ENCODE measurements around the gene CRABP1.

Gene CRABP1

DNA sequence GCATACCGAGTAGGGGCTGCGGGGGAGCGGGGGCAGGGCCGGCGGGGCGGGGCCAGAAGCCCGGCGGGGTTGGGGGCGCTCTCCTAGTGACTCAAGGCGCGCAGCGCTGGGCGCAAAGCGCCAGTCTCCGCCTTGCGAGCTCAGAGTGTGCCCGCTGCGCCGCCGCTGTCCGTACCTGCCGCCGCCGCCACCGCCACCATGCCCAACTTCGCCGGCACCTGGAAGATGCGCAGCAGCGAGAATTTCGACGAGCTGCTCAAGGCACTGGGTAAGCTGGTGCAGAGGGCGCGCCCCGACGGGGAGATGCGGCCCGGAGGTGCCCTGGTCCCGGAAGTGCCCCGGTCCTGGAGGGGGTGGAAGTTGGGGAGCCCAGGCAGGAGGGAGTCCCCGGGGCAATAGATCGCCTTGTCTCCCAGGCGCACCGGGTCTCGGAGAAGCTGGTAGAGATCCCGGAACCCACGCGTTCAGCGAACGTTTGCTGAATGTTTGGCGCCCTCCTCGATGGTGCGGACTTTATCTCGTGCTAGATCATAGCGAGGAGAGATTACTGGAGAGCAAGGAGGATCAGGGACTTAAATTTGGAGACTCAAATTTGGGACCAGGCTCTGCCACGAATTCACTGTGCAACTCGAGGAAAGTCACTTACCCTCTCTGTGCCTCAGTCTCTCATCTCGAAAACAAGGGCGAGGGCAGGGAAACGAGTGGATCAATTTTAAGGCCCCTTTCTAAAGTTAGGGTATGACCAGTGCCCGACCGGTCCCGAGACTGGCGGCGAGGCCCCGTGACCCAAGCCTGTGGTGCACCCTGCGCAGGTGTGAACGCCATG is at the start of gene CRABP1:
TSS of gene CRABP1 (plus strand) at position 123 of the 826 bp plus-strand sequence. CDS start at position 199, 76 bp downstream.
- DNase-seq (ENCODE audit: low read depth): no peak
- TF ChIP-seq, protein P1, sequence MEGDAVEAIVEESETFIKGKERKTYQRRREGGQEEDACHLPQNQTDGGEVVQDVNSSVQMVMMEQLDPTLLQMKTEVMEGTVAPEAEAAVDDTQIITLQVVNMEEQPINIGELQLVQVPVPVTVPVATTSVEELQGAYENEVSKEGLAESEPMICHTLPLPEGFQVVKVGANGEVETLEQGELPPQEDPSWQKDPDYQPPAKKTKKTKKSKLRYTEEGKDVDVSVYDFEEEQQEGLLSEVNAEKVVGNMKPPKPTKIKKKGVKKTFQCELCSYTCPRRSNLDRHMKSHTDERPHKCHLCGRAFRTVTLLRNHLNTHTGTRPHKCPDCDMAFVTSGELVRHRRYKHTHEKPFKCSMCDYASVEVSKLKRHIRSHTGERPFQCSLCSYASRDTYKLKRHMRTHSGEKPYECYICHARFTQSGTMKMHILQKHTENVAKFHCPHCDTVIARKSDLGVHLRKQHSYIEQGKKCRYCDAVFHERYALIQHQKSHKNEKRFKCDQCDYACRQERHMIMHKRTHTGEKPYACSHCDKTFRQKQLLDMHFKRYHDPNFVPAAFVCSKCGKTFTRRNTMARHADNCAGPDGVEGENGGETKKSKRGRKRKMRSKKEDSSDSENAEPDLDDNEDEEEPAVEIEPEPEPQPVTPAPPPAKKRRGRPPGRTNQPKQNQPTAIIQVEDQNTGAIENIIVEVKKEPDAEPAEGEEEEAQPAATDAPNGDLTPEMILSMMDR (IDR thresholded peaks at IDR 0.05; ENCODE audit: low read length, missing control alignments): no peak
- no peak within 1 kb of the TSS for H3K4me3 ChIP-seq (replicated peaks; ENCODE audit: low read depth, low read length)

DNA sequence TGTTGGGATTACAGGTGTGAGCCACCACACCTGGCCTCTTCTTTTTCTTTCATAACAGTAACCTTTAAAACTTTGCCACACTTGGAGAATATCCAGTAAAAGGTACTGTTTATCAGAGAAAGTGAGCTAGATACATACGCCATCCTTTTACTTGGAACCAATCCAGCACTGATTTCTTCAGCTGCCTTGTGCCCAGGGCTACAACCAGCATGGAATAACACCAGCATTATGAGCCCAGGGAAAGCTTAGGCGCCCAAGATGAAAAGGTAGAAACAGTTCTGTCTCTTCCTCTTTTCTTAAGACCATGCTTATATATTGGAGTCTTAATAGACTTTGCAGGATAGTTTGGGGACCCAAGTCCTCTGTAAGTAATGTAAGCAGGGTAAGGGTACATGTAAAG is 49.1 kb upstream of the CRABP1 start:
- no peak for DNase-seq (ENCODE audit: low read depth)
- TF ChIP-seq, protein P1 (IDR thresholded peaks at IDR 0.05; ENCODE audit: low read length, missing control alignments): no peak

DNA sequence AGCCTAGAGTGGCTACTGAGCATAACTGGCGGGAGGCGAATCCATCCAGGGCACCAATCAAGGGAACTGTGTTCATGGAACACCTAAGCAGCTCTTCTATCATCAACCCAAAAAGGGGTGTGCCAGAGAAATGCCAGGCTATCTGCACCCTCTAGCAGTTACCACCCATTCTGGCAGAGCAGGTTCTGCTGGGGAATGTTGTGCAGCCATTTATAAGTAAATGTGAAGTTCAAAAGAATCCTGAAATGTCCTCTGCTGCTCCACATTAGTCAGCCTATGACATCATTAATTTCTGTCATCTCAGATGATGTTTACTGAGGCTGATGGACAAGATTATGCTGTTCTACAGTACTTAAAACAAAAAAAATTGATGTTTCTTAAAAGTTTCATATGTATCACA is 48.5 kb upstream of the CRABP1 start:
- TF ChIP-seq, protein P1 (IDR thresholded peaks at IDR 0.05; ENCODE audit: low read length, missing control alignments): no peak
- DNase-seq (ENCODE audit: low read depth): no peak
- no peak overlapping the region for H3K4me3 ChIP-seq (replicated peaks; ENCODE audit: low read depth, low read length)

More for the DNA sequence above, 49.1 kb upstream of the CRABP1 start:
- no peak overlapping the region for H3K4me3 ChIP-seq (replicated peaks; ENCODE audit: low read depth, low read length)

DNA sequence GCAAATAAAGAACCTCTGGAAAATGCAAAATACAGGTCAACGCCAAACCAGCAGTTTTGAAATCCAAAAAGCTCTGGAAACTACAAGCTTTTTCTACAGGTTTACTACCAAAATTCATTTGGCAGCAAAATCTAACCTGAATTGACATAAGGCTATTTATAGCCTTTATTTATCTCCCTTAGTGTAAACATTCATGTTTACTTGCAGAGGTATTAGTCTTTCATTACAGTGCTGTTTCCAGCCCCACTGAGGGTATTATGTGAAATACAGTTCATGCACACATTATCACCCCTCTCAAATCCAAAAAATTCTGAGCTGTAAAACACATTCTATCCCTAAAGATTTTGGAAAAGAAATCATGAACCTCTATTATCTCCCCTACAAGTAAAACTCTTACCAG is 47.9 kb upstream of the CRABP1 start:
- DNase-seq (ENCODE audit: low read depth): no peak
- H3K4me3 ChIP-seq (replicated peaks; ENCODE audit: low read depth, low read length): no peak overlapping the region
- TF ChIP-seq, protein P1 (IDR thresholded peaks at IDR 0.05; ENCODE audit: low read length, missing control alignments): no peak

DNA sequence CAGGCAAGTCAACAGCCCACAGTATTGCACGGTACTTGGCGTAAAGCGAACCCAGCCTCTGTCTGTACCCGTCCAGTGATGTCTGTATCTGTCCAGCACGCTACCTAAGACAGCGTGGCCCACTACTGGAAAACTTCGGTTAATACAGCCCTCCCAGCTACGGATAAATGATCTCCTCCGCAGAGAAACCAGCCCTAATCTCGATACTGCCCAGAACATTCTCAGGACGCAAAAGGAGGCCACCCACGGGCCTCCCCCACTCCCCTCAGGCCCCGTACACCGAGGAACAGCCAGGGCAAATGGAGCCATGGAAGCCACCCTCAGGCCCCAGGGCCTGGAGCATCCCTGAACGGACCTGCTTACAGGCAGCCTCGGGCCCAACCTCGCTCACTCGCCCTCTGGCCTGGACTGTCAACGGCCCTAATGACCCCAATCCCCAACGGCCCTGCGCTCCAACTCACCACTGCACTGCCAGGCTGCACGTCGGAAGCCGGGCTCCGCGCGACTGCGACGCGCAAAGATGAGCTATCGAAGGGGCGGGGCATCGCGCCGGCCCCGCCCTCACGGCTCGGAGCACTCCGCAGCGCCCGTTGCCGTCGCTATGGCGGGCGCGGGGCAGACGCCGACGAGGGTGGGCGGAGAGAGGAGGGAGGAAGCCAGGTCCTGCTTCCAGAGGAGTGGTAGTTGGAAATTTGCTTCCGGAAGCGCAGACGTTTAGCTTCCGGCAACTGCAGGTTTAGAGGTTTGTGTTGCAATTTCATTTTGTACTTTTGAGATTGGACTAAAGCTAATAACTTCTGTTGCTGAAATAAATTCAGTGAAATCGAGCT is 40.8 kb upstream of the CRABP1 start, which contains the start of gene SKIC8:
TSS of gene SKIC8 (minus strand) at position 509 of the 830 bp plus-strand sequence. CDS start 3,923 bp downstream, outside the sequence.
- TF ChIP-seq, protein P1 (IDR thresholded peaks at IDR 0.05; ENCODE audit: low read length, missing control alignments): no peak
- peak; percentile 94 for DNase-seq (ENCODE audit: low read depth)
- peak within 1 kb of the TSS; percentile 98 for H3K4me3 ChIP-seq (replicated peaks; ENCODE audit: low read depth, low read length)

DNA sequence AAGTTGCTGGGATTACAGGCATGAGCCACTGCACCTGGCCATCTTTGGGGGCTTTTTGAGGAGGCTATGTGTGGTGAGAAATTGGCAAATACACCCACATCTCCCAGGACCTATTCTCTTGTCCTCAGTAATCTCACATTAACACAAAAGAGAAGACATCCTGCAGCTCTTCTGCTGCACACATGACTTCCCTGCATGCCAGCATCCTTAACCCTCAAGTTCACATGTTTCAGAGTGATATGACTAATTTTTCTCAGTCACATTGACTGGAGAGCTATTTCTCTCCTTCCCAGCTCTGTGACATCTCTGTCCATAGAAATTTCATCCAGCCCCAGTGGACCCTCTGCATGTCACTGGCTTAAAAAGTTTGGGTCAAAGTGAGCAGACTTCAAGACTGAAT is 38.8 kb upstream of the CRABP1 start:
- no peak for DNase-seq (ENCODE audit: low read depth)
- no peak overlapping the region for H3K4me3 ChIP-seq (replicated peaks; ENCODE audit: low read depth, low read length)
- TF ChIP-seq, protein P1 (IDR thresholded peaks at IDR 0.05; ENCODE audit: low read length, missing control alignments): no peak

All from fibroblast of pulmonary artery (primary cell).